ENCODE results near the gene APLP1.

DNA sequence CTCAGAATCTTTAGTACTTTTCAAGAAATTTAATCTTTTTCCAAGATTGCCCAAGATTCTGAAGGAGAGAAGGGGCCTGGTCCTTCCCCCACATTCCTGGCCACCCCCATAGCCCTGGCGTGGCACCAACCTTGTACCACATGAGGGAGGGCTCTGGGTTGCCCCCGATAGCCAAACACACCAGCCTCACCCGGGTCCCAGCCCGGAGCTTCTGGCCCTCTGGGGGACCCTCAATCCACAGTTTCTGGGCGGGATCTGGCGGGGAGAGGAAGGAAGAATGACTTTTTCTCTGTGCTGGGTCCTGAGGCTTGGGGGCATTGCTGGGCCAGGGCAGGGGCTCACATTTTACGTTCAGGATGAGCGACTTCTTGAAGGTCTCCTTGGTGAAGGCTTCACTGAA, 20.5 kb upstream of the APLP1 start:
- TF ChIP-seq EP300 (IDR thresholded peaks at IDR 0.05) (no peak), POLR2A (IDR thresholded peaks at IDR 0.05) (no peak)
- TF ChIP-seq, protein P1, sequence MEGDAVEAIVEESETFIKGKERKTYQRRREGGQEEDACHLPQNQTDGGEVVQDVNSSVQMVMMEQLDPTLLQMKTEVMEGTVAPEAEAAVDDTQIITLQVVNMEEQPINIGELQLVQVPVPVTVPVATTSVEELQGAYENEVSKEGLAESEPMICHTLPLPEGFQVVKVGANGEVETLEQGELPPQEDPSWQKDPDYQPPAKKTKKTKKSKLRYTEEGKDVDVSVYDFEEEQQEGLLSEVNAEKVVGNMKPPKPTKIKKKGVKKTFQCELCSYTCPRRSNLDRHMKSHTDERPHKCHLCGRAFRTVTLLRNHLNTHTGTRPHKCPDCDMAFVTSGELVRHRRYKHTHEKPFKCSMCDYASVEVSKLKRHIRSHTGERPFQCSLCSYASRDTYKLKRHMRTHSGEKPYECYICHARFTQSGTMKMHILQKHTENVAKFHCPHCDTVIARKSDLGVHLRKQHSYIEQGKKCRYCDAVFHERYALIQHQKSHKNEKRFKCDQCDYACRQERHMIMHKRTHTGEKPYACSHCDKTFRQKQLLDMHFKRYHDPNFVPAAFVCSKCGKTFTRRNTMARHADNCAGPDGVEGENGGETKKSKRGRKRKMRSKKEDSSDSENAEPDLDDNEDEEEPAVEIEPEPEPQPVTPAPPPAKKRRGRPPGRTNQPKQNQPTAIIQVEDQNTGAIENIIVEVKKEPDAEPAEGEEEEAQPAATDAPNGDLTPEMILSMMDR (IDR thresholded peaks at IDR 0.05) = no peak

All from ovary (tissue), 3 donors.